Epithelial cell of esophagus (primary cell): Measurements from ENCODE around the gene GSG1.

Experiments used
- DNase-seq: peaks from one replicate; pipeline ENCODE4 v3.0.0; 2010; ENCODE audit warnings: low read depth
- H3K4me3 ChIP-seq: 2 replicates; pipeline ENCODE4 v1.5.1; 2011; ENCODE audit warnings: mild to moderate bottlenecking, low read length, control low read depth
- CTCF ChIP-seq: IDR thresholded peaks from 2 replicates; pipeline ENCODE4 v1.5.1; 2011; ENCODE audit warnings: low read depth, mild to moderate bottlenecking, low read length, control low read depth, inconsistent platforms; ENCODE audit not compliant: insufficient read depth; ENCODE audit errors: missing control alignments

The GSG1 gene

GRCh38 chr12:13103391-13104033 lies at the start of gene GSG1:
GSG1 (minus strand) TSS chr12:13103667; CDS start chr12:13103512, 155 bp downstream.
- no peak within 1 kb of the TSS for H3K4me3 ChIP-seq
- TF ChIP-seq CTCF = no peak
- DNase-seq = peak; percentile 84

GRCh38 chr12:13153180-13153579 lies 49.7 kb upstream of the GSG1 start:
- TF ChIP-seq CTCF = no peak

GRCh38 chr12:13152756-13153155 lies 49.3 kb upstream of the GSG1 start:
- no peak for DNase-seq
- no peak overlapping the region for H3K4me3 ChIP-seq
- no peak for TF ChIP-seq CTCF

More at GRCh38 chr12:13153180-13153579, 49.7 kb upstream of the GSG1 start:
- H3K4me3 ChIP-seq = no peak overlapping the region
- no peak for DNase-seq

GRCh38 chr12:13152281-13152680 lies 48.8 kb upstream of the GSG1 start:
- no peak for DNase-seq
- TF ChIP-seq CTCF = no peak
- H3K4me3 ChIP-seq = no peak overlapping the region

- TF ChIP-seq CTCF = no peak
- no peak overlapping the region for H3K4me3 ChIP-seq
- no peak for DNase-seq
These were observed 45.9 kb upstream of the GSG1 start for GRCh38 chr12:13149411-13149810.

GRCh38 chr12:13148485-13148847 lies 45.0 kb upstream of the GSG1 start:
- DNase-seq = no peak

More at GRCh38 chr12:13148485-13148847, 45.0 kb upstream of the GSG1 start:
- no peak for TF ChIP-seq CTCF
- no peak overlapping the region for H3K4me3 ChIP-seq
